Stimulated activated memory B cell treated with anti-CD40 and anti-IgM and Interleukin-4, amounts not matched to agents 10 μg/mL and 1 μg/mL and 100 μg/mL, for 72 hours (primary cell): ENCODE measurements around the gene SEPTIN11.
A peak's percentile ranks its signal among the peaks of the same experiment; 100 is the strongest.

Source experiments
- ATAC-seq: fragments of 150-1000 bp; cut with Tn5 transposase; 2 replicates; pipeline ENCODE4 v1.10.0; 2021
- H3K27ac Mint-ChIP-seq: one replicate; pipeline ENCODE4 v1.8.0; 2022; ENCODE audit warnings: mild to moderate bottlenecking, mixed read lengths
- H3K27me3 Mint-ChIP-seq: one replicate; pipeline ENCODE4 v1.8.0; 2022; ENCODE audit warnings: mixed read lengths
- H3K36me3 Mint-ChIP-seq: one replicate; pipeline ENCODE4 v1.8.0; 2022; ENCODE audit warnings: mixed read lengths
- H3K4me1 Mint-ChIP-seq: one replicate; pipeline ENCODE4 v1.8.0; 2022; ENCODE audit warnings: mixed read lengths
- H3K4me3 Mint-ChIP-seq: one replicate; pipeline ENCODE4 v1.8.0; 2022; ENCODE audit warnings: mild to moderate bottlenecking, moderate library complexity, mixed read lengths
- H3K9me3 Mint-ChIP-seq: one replicate; pipeline ENCODE4 v1.8.0; 2022; ENCODE audit warnings: mixed read lengths

Gene SEPTIN11

DNA sequence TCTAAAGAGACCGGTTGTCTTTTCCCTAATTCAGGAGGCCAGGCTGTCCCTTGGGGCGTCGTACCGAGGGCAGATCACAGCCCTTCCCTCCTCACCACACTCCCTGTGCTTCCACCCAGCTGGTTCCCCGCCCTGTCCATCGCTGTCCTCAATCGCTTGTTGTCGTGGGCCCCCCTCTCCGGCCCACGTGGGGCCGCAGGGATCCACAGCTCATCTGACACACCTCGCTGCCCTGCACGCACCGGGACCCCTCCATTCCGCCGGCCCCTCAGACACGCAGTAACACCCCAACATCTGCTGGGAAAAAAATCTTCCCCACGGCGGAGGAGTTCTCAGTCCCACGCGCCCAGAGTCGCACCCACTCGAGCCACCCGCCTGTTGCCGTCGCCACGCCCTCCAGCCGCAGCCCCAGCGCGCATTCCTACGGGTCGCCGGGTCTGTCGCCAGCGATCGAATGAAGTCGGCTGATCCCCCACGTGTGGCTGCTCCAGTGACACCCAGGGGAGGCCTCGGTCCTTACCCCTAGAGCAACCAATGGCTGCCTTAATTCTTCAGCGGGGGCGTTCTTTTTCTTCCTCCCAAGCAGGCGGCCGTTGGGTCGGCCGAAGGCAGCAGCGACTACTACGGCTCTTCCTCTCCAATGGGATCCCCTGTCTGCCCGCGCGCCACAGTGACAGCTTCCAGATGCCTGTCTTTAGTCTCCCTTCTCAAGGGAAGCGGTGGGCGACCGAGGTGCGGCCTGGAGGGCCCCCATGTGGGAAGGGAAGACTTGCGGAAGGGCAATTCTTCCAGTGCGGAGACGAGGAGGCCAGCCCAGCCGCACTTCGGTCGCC, 893 bp upstream of the SEPTIN11 start:
- Mint-ChIP-seq H3K27me3 (no peaks in the 10 kb centered on the region), H3K9me3 (no peaks in the 10 kb centered on the region), H3K36me3 (peaks cover 10% of the 10 kb centered on the region), H3K27ac (peak overlapping the region; percentile 81), H3K4me1 (peaks cover 28% of the 10 kb centered on the region), H3K4me3 (peak overlapping the region; percentile 86)
- ATAC-seq: peak; percentile 81

DNA sequence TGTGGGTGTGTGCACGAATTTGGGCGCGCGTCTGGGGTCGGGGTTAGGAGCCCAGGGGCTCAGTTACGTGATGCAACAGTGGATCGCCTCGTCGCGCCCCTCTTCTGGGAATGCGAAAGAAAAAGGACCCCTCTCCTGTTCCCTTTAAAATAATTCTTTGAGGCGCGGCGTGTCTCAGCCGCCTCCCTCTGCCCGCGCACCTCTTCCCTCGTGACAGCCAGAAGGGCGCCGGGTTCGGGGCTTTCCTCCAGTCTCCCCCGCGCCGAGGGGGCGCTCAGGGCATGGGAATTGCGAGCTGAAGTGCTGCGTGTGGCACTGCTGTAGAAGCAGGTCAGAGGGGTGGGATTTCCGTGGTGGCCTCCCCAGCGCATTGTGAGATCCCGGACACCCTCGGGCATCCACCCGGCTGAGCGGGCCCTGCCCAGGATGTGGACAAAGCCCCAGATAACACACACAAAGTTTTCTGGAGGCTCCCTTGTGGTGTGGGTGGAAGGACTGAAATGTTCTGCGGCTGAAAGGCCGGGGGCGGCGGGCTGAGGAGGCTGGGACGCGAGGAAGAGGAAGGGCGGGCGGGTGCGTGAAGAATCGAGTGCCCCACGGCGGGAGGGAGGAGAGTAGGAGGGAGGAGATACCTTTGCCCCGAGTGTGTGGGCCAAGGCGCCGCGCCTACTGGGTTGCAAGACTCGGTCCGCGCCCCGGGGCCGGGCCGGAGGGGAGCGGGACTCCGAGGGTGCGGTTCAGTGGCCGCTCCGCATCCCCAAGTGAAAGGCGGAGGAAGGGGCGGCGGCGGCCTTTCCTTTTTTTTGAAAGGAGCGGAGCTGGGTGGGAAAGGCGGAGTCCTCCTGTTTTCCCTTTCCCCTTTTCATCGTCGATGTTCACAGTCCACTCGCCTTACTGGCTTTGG, 752 bp downstream of the SEPTIN11 start:
- Mint-ChIP-seq H3K27ac (peak overlapping the region; percentile 81), H3K4me3 (peak overlapping the region; percentile 86), H3K4me1 (peaks cover 28% of the 10 kb centered on the region), H3K9me3 (no peaks in the 10 kb centered on the region), H3K36me3 (peaks cover 10% of the 10 kb centered on the region), H3K27me3 (no peaks in the 10 kb centered on the region)
- ATAC-seq: peak; percentile 32

DNA sequence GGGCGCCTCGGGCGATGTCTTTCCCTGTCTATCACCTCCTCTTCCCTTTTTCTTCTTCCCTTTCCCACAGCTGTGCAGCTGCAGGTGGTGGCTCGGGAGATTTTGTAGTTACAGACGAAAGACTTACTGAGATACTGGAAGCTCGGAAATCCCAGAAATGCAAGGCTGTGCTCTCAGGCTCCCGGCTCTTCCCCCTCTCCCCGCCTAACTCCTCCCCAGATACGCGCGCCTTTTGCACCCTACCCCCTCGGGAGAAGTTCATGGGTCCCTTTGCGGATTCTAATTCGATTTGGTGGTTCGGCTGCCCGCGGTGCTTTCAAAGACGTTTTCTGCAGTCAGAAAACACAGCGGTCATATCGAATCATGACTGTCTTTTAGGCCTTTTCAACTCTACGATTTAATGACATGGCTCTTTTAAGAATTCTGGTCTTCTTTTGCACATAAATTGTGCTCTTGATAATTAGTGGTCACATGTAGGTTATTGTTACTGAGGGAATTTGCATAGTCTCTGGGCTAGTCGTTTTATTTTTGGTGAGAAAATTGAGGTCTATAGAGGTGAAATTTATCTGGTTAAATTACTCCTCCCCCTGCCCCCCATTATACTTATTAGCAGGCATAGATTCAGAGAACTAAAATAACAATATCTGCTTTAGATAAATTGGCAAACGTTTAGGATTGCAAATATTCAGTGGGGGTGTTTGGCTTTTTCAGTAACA, 1.6 kb downstream of the SEPTIN11 start:
- Mint-ChIP-seq H3K4me1 (peaks cover 28% of the 10 kb centered on the region), H3K36me3 (peaks cover 12% of the 10 kb centered on the region), H3K9me3 (no peaks in the 10 kb centered on the region), H3K27ac (peak overlapping the region; percentile 81), H3K4me3 (peak overlapping the region; percentile 86), H3K27me3 (no peaks in the 10 kb centered on the region)
- ATAC-seq: no peak

DNA sequence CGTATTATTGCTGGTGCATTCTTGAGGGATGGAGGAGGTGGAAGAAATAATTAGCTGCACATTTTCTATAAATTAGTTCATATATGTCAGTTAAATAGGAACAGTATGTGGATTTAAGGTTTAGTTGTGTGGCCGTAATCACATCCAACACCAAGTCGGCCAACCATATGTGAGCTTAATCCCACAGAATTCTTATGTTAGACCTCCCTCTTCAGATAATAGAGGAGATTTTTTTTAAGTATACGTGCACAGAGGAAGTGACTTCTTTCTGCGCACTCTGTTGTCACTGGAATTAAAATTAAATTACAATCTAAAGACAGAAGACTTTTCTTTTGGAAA, 2.1 kb downstream of the SEPTIN11 start:
- Mint-ChIP-seq H3K36me3 (peaks cover 12% of the 10 kb centered on the region), H3K27me3 (no peaks in the 10 kb centered on the region), H3K4me1 (peaks cover 26% of the 10 kb centered on the region), H3K27ac (peak overlapping the region; percentile 81), H3K4me3 (no peak overlapping the region), H3K9me3 (no peaks in the 10 kb centered on the region)
- ATAC-seq: no peak

DNA sequence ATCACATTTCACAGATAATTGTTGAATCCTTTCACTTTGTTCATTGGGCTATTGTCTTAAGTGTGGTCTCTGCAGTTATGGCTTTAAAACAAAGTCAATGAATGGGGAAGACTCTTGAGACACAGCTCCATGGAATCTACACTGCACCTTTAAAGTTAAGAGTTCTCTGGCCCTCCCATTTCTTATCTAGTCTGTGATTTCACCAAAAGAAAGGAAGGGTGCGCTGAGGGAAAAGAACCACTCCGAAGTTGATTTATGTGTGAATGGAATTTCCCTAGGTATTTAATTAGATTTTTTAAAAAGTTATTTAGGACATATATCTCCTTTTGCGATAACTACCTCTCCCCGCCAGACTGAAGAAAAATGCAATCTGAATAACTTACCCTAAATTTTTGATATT, 2.5 kb downstream of the SEPTIN11 start:
- no peaks in the 10 kb centered on the region for H3K27me3 Mint-ChIP-seq
- H3K36me3 Mint-ChIP-seq: peaks cover 12% of the 10 kb centered on the region
- H3K4me1 Mint-ChIP-seq: peaks cover 23% of the 10 kb centered on the region
- no peak overlapping the region for H3K4me3 Mint-ChIP-seq
- no peak overlapping the region for H3K27ac Mint-ChIP-seq
- no peak for ATAC-seq
- H3K9me3 Mint-ChIP-seq: no peaks in the 10 kb centered on the region

DNA sequence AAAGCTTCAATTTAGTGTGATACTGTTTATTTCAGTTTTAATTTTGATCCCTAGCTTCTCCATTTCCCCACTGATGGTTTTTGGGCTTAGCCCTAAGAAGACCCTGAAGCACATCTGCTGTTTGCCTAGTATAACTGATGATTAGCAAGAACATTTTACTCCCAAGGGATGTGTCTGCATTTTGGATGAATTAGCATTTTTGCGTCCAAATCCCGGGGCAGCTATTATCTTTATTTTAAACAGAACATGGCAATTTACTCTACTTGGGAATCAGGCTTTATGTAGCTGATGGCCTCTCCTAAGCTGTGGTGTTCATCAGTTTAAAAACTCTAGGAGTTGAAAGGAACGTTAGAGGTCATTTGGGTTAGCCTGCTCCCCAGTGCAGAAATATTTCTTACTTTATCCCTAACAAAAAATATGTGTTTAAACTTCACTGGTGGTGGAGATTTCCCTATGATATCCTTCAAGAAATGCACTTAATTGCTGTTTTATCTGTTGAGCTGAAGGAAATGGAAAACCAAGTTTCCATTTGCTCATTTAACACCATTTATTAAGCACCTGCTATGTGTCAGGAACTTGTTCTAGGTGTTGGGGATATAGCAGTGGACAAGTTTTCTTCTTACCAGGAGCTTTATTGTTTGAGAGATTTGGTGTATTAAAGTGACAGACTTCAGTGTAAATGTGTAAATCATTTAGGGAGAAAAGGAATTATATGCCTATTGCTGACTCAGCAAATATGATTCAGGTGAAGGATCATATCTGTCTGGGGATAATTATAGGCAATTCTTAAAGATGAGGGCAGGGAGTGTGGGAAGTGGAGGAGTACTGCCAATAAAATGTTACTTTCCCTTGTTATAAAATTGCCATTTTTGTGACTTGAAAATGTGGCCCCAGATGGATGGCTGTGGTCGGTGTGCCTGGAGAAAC, 3.4 kb downstream of the SEPTIN11 start:
- H3K9me3 Mint-ChIP-seq: no peaks in the 10 kb centered on the region
- no peak overlapping the region for H3K27ac Mint-ChIP-seq
- ATAC-seq: no peak
- H3K4me1 Mint-ChIP-seq: peaks cover 23% of the 10 kb centered on the region
- peaks cover 12% of the 10 kb centered on the region for H3K36me3 Mint-ChIP-seq
- H3K4me3 Mint-ChIP-seq: no peak overlapping the region
- H3K27me3 Mint-ChIP-seq: no peaks in the 10 kb centered on the region

DNA sequence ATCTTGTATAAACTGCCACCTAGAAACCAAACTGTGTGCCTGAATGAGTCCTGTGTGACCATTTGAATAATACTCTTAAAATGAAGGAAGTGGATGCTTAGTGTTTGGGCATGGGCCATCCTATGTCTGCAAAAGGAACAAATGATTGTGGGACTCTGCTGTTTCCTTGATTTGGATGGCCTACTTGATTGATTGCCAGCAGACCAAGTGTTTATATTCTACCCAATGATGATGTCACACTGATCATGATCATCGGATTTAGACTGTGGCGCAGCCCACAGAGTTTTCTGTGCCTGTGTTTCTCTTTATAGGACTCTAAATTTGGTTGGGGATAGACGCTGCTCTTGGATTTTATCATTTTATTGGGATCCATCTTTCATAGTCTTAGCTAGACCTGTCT, 4.4 kb downstream of the SEPTIN11 start:
- no peak overlapping the region for H3K27ac Mint-ChIP-seq
- no peaks in the 10 kb centered on the region for H3K27me3 Mint-ChIP-seq
- no peak overlapping the region for H3K4me3 Mint-ChIP-seq
- H3K4me1 Mint-ChIP-seq: peaks cover 16% of the 10 kb centered on the region
- no peaks in the 10 kb centered on the region for H3K9me3 Mint-ChIP-seq
- H3K36me3 Mint-ChIP-seq: peaks cover 7% of the 10 kb centered on the region
- ATAC-seq: no peak

DNA sequence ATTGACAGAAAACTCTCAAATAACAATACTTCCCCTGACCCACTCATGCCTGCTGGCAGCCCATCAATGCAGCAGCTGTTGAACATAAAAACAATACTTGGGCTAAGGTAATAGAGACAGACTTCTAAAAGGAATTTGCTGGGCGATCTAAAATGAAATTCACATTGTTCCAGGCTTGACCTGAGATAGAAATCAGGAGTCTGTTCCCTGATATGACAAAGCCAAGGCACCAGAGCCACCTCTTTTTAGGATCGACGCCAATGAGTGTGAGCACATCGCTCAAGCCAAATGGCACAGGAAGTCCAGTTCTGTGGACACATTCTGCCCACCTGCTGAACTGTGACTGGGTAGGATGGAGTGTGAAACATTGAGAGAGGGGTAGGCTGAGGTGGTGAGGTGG, 4.9 kb downstream of the SEPTIN11 start:
- no peak overlapping the region for H3K4me3 Mint-ChIP-seq
- ATAC-seq: no peak
- no peaks in the 10 kb centered on the region for H3K9me3 Mint-ChIP-seq
- peaks cover 7% of the 10 kb centered on the region for H3K36me3 Mint-ChIP-seq
- H3K27me3 Mint-ChIP-seq: no peaks in the 10 kb centered on the region
- H3K4me1 Mint-ChIP-seq: peaks cover 16% of the 10 kb centered on the region
- no peak overlapping the region for H3K27ac Mint-ChIP-seq

DNA sequence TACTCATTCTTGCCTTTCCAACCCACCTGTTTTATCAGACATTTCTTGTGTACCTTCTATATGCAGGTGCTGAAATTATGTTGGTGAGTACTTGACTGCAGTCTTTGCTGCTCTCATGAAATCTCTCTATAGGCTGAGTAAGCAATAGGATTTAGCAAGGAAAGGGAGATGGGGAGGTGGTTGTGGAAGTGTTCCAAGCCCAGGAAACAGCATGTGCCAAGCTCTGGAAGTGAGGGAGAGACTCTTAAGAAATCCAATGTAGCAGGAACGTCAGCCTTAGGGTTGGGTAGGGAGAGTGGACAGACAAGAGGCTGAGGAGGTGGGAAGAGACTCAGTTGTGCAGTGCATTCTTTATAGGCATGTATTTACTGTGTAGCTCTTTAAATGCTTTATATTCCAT, 5.6 kb downstream of the SEPTIN11 start:
- no peak overlapping the region for H3K27ac Mint-ChIP-seq
- H3K4me3 Mint-ChIP-seq: no peak overlapping the region
- no peaks in the 10 kb centered on the region for H3K27me3 Mint-ChIP-seq
- H3K9me3 Mint-ChIP-seq: no peaks in the 10 kb centered on the region
- H3K36me3 Mint-ChIP-seq: peaks cover 7% of the 10 kb centered on the region
- no peak for ATAC-seq
- peaks cover 17% of the 10 kb centered on the region for H3K4me1 Mint-ChIP-seq

DNA sequence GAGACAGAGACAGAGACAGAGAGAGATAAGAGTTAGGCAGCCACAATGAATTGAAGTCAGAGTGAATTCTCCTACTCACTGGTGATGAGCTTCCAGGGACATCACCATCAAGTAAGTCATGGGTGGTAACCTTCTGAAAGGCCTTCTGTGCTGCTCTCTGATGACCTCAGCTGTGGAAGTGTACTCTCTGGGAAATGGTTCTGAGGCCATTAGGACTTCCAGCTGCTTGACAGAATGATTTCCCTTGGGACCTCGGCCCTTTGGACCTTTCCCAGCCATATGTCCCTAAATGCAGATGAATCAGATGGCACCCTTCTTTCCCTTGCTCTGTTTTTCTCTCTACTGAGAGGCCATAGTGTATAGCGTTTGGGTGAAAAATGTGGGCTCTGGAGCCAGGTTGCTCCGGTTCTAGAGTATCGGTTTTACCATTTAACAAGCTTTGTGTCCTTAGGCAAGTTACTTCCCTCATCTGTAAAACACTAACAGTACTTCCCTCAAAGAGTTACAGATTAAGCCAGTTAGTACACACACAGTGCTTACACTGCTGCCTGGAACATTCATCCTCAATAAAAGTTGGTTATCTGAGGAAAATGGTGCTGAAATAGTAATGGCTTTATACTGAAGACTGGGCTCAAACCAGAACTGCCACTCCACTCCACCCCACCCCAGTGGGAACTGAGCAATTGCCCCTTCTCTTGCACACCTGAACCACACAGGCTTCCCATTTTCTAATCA, 7.6 kb downstream of the SEPTIN11 start:
- no peak overlapping the region for H3K27ac Mint-ChIP-seq
- H3K36me3 Mint-ChIP-seq: peaks cover 12% of the 10 kb centered on the region
- no peaks in the 10 kb centered on the region for H3K9me3 Mint-ChIP-seq
- no peaks in the 10 kb centered on the region for H3K27me3 Mint-ChIP-seq
- no peak for ATAC-seq
- no peak overlapping the region for H3K4me3 Mint-ChIP-seq
- H3K4me1 Mint-ChIP-seq: peaks cover 10% of the 10 kb centered on the region

DNA sequence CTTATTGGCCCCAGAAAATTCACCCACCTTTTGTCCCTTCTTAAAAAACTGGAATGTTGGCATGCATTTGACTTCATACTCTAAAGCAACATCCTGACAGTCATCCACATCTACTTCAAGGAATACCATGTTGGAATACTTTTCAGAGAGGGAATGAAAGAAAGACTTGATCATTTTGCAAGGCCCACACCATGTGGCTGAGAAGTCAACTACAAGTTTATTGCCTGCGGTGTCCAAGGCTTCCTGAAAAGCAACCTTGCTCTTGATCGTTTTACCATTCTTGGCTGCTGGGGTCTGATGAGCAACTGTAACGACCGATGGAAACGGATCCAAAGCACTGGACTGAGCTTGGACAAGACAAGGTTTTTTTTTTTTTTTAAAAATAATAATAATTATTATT, 9.3 kb downstream of the SEPTIN11 start:
- Mint-ChIP-seq H3K27me3 (no peaks in the 10 kb centered on the region), H3K4me3 (no peak overlapping the region), H3K9me3 (no peaks in the 10 kb centered on the region)

DNA sequence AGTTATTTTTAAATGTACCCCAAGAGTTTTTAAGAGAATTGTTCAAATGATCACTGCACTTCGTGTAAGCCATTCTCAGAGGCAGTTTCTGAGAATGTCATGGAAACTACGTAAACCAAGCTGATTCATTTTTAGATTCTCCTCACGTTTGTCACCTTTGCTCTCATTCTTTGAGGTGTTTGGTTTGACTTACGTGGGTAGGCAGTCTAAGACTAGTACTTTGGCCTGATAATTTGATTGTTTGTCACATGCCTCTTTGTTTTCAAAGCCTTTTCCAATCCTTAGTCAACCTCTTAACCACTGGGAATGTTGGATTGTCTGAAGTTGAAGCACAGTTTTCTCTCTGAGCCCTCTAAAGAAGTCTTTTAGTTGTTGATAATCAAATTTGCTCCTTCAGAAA, 10.5 kb downstream of the SEPTIN11 start:
- Mint-ChIP-seq H3K27ac (no peak overlapping the region), H3K4me1 (peaks cover 10% of the 10 kb centered on the region), H3K4me3 (no peak overlapping the region), H3K9me3 (no peaks in the 10 kb centered on the region), H3K27me3 (no peaks in the 10 kb centered on the region), H3K36me3 (peaks cover 17% of the 10 kb centered on the region)
- peak; percentile 55 for ATAC-seq

More for the DNA sequence above, 9.3 kb downstream of the SEPTIN11 start:
- H3K27ac Mint-ChIP-seq: no peak overlapping the region
- H3K4me1 Mint-ChIP-seq: peaks cover 10% of the 10 kb centered on the region
- ATAC-seq: no peak
- H3K36me3 Mint-ChIP-seq: peaks cover 12% of the 10 kb centered on the region

DNA sequence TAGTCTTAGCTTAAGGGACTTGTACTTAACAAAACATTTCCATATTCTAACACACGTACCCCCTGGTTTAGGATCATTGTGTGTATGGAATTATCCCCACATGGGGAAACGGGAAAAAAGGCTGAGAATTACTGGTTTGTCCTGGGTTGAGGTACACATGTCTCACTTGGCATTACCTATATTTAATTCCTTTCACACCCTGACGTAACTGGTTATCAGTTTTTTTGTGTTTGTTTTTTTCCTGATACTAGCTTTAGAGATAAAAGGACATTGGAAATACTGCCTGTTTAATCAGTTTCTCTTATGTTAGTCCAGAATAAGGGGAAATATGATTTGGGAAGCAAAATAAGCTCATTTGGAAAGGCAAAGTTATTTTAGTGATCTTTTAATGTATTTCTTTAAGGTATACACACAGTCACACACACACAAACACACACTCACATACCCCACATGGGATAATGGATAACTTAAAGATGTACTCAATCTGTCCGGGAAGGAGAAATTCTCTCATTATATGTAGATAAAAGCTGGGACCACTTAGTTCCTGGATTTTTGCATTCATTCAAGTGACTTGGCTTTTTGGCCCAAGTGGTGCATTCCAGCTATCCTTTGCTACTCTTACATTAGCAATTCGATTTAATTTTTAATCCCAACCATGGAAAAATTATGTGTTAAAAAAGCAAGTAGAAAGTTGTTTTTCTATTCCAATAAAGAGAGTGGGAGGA, 13.0 kb downstream of the SEPTIN11 start:
- H3K36me3 Mint-ChIP-seq: peaks cover 12% of the 10 kb centered on the region
- ATAC-seq: no peak
- H3K27me3 Mint-ChIP-seq: no peaks in the 10 kb centered on the region
- no peak overlapping the region for H3K27ac Mint-ChIP-seq
- no peaks in the 10 kb centered on the region for H3K9me3 Mint-ChIP-seq
- no peak overlapping the region for H3K4me3 Mint-ChIP-seq
- H3K4me1 Mint-ChIP-seq: peaks cover 10% of the 10 kb centered on the region
